ENCODE results near the gene SEMA3B.
"Not testable (repeated sequence)": the region's sequence is repeated elsewhere in the genome, so short reads cannot be mapped to it uniquely, and the experiment has no call there.

The SEMA3B gene

DNA sequence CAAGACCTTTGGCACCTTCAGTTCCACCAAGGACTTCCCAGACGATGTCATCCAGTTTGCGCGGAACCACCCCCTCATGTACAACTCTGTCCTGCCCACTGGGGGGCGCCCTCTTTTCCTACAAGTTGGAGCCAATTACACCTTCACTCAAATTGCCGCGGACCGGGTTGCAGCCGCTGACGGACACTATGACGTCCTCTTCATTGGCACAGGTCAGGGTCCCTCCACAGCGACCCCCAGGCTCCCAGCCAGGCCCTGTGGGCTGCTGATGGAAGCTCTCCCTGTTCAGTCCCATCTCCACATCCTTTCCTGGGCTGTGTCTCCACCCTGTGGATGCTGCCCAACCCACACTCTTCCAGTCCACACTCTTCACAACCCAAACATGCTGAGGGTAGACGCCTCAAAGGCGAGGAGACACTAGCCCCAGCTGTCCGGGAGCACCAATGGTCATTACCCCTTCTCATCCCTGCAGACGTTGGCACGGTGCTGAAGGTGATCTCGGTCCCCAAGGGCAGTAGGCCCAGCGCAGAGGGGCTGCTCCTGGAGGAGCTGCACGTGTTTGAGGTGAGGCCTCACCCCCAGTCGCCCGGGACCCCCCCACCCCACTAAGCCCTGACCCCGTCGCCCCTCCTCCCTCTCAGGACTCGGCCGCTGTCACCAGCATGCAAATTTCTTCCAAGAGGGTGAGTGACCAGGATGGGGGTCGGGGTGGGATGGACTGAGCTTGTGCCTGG is 5.6 kb downstream of the SEMA3B start:
- Mint-ChIP-seq H3K4me3 (peak overlapping the region; percentile 63 to 67), H3K27ac (peak overlapping the region in 1 of 2 donors; percentile 15)

DNA sequence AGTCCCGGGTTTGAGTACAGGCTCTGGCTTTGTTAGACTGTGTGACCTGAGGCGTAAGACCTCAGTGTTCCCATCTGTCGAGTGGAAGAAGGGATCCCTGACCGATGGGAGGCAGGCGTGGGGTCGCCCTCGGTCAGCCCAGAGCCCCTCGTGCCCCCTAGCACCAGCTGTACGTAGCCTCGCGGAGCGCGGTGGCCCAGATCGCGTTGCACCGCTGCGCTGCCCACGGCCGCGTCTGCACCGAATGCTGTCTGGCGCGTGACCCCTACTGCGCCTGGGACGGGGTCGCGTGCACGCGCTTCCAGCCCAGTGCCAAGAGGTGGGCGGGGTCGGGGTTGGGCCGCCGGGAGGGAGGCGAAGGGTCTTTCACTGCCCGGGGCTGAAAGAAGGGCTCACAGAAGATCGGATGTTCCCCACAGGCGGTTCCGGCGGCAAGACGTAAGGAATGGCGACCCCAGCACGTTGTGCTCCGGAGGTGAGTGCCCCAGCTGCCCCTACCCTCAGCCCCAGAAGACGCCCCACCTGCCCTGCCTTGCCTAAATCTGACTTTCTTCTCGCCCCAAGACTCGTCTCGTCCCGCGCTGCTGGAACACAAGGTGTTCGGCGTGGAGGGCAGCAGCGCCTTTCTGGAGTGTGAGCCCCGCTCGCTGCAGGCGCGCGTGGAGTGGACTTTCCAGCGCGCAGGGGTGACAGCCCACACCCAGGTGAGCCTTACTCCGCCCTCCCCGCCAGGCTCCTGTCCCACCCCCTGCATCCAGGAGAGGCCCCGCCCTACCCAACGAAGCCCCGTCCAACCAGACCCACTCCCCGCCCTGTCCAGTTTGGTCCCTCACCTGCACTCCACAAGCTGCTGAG is 6.4 kb downstream of the SEMA3B start:
- Mint-ChIP-seq H3K27me3 (peaks cover 35 to 51% of the 10 kb centered on the region in 2 donors), H3K9me3 (no peaks in the 10 kb centered on the region), H3K4me1 (ENCODE audit: low read depth in 2 of 2) (peaks cover 22% of the 10 kb centered on the region in 2 donors), H3K36me3 (ENCODE audit: insufficient read depth) (peaks cover 21% of the 10 kb centered on the region), H3K27ac (peak overlapping the region; percentile 23 to 49), H3K4me3 (peak overlapping the region; percentile 56 to 63)
- no peak for ATAC-seq (replicated peaks)
- no peak for DNase-seq

More for the DNA sequence above, 5.6 kb downstream of the SEMA3B start:
- peaks cover 35 to 51% of the 10 kb centered on the region in 2 donors for H3K27me3 Mint-ChIP-seq
- H3K4me1 Mint-ChIP-seq (ENCODE audit: low read depth in 2 of 2), result peaks cover 22% of the 10 kb centered on the region in 2 donors
- ATAC-seq (replicated peaks) (peak; percentile 46), DNase-seq (peak; percentile 70 to 73 (median 71))
- peaks cover 23% of the 10 kb centered on the region for H3K36me3 Mint-ChIP-seq (ENCODE audit: insufficient read depth)
- no peaks in the 10 kb centered on the region for H3K9me3 Mint-ChIP-seq

GRCh38 chr3:50275996-50276761 is 7.2 kb downstream of the SEMA3B start:
- ATAC-seq (replicated peaks), result peak; percentile 30
- Mint-ChIP-seq H3K4me3 (peak overlapping the region; percentile 56 to 63), H3K9me3 (no peaks in the 10 kb centered on the region), H3K27me3 (peaks cover 35 to 51% of the 10 kb centered on the region in 2 donors), H3K4me1 (ENCODE audit: low read depth in 2 of 2) (peaks cover 22% of the 10 kb centered on the region in 2 donors), H3K36me3 (ENCODE audit: insufficient read depth) (peaks cover 19% of the 10 kb centered on the region), H3K27ac (peak overlapping the region; percentile 23 to 49)
- no peak for DNase-seq

- H3K27me3 Mint-ChIP-seq, result peaks cover 35 to 51% of the 10 kb centered on the region in 2 donors
- H3K9me3 Mint-ChIP-seq, result no peaks in the 10 kb centered on the region
- ATAC-seq (replicated peaks) (no peak), DNase-seq (no peak)
- H3K4me3 Mint-ChIP-seq, result no peak overlapping the region
- H3K36me3 Mint-ChIP-seq (ENCODE audit: insufficient read depth), result peaks cover 19% of the 10 kb centered on the region
- no peak overlapping the region for H3K27ac Mint-ChIP-seq
- peaks cover 22% of the 10 kb centered on the region in 2 donors for H3K4me1 Mint-ChIP-seq (ENCODE audit: low read depth in 2 of 2)
Measured at GRCh38 chr3:50276762-50277101, 7.8 kb downstream of the SEMA3B start.

- no peak for DNase-seq
Measured at GRCh38 chr3:50278123-50278879, 9.4 kb downstream of the SEMA3B start.

DNA sequence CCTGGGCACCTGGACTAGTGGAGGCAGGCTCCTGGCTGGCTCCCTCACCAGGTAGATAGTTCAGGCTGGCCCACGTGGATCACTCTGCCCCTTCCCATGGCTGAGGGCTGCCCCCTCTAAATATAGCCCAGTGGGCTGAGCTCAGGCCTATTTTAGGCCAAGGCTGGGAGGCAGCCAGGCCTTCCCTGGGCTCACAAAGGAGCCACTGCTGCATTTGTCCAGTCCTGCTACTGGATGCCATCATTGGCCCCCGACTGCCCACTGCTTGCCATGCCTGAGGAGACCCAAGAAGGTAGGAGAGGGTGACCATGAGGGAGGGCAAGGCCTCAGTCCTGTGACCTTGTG is 9.9 kb downstream of the SEMA3B start, which contains the start of gene LSMEM2:
LSMEM2 (plus strand) TSS at position 208 of the 345 bp plus-strand sequence; CDS start at position 235, 27 bp downstream.
- DNase-seq (no peak), ATAC-seq (replicated peaks) (no peak)
- Mint-ChIP-seq H3K27ac (no peak within 1 kb of the TSS), H3K9me3 (no peaks in the 10 kb centered on the region), H3K4me3 (no peak within 1 kb of the TSS), H3K27me3 (peaks cover 28 to 39% of the 10 kb centered on the region in 2 donors), H3K4me1 (ENCODE audit: low read depth in 2 of 2) (peaks cover 16 to 17% of the 10 kb centered on the region in 2 donors), H3K36me3 (ENCODE audit: insufficient read depth) (peaks cover 14% of the 10 kb centered on the region)

More at GRCh38 chr3:50278123-50278879, 9.4 kb downstream of the SEMA3B start:
- H3K27ac Mint-ChIP-seq, result no peak overlapping the region
- peaks cover 12% of the 10 kb centered on the region for H3K36me3 Mint-ChIP-seq (ENCODE audit: insufficient read depth)
- H3K9me3 Mint-ChIP-seq, result no peaks in the 10 kb centered on the region
- peaks cover 29 to 44% of the 10 kb centered on the region in 2 donors for H3K27me3 Mint-ChIP-seq
- ATAC-seq (replicated peaks), result no peak
- H3K4me3 Mint-ChIP-seq, result no peak overlapping the region
- peaks cover 16 to 17% of the 10 kb centered on the region in 2 donors for H3K4me1 Mint-ChIP-seq (ENCODE audit: low read depth in 2 of 2)

- H3K9me3 Mint-ChIP-seq, result no peaks in the 10 kb centered on the region
- H3K36me3 Mint-ChIP-seq (ENCODE audit: insufficient read depth), result peaks cover 10% of the 10 kb centered on the region
- no peak for ATAC-seq (replicated peaks)
- peaks cover 12% of the 10 kb centered on the region in 2 donors for H3K4me1 Mint-ChIP-seq (ENCODE audit: low read depth in 2 of 2)
- H3K4me3 Mint-ChIP-seq, result no peak overlapping the region
- no peak overlapping the region for H3K27ac Mint-ChIP-seq
- H3K27me3 Mint-ChIP-seq, result peaks cover 23 to 33% of the 10 kb centered on the region in 2 donors
- no peak for DNase-seq
Measured at GRCh38 chr3:50279255-50280016, 10.5 kb downstream of the SEMA3B start.

- peaks cover 23% of the 10 kb centered on the region for H3K36me3 Mint-ChIP-seq (ENCODE audit: insufficient read depth)
- not testable (repeated sequence) for H3K27me3 Mint-ChIP-seq; H3K4me3 Mint-ChIP-seq; DNase-seq; H3K4me1 Mint-ChIP-seq (ENCODE audit: low read depth in 2 of 2); H3K9me3 Mint-ChIP-seq; H3K27ac Mint-ChIP-seq; ATAC-seq (replicated peaks)
Measured at GRCh38 chr3:50284121-50284520, 15.2 kb downstream of the SEMA3B start.

DNA sequence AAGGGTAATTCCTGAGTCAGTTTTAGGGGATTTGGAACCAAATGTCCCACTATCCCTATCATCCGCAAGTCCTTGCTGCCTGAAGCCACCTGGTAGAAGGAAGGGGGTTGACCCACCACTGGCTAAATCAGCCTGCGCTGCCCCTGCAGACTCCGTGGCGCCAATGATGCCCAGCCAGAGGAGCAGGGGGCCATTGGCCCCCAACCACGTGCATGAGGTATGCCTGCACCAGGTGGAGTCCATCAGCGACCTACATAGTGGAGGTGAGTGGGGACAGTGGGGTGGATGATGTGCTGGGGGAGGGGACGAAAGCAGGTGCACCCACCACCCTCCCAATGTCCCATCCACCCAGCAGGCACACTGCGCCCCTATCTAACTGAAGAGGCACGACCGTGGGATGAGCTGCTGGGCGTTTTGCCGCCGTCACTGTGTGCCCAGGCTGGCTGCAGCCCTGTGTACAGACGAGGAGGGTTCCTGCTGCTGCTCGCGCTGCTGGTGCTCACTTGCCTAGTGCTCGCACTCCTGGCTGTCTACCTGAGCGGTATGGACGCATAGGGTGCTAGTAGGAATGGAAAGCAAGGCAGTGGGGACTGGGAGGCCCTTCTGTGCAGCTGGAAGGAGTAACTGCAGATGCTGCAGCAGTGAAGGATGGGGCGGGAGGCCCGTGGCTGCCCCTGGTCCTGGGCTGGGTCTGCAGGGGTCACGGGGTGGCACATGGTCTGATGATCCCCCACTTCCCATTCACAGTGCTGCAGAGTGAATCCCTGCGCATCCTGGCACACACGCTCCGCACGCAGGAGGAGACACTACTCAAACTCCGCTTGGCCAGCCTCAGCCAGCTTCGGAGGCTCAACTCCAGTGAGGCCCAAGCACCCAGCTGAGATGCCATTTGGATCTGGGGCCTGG is 17.6 kb downstream of the SEMA3B start:
- Mint-ChIP-seq H3K4me3 (no peak overlapping the region), H3K4me1 (ENCODE audit: low read depth in 2 of 2) (peaks cover 6 to 8% of the 10 kb centered on the region in 2 donors), H3K9me3 (no peaks in the 10 kb centered on the region), H3K36me3 (ENCODE audit: insufficient read depth) (peaks cover 26% of the 10 kb centered on the region), H3K27me3 (no peaks in the 10 kb centered on the region), H3K27ac (no peak overlapping the region)
- ATAC-seq (replicated peaks) (no peak), DNase-seq (no peak)

GRCh38 chr3:50287262-50287661 is 18.3 kb downstream of the SEMA3B start:
- ATAC-seq (replicated peaks), result no peak
- Mint-ChIP-seq H3K27me3 (no peaks in the 10 kb centered on the region), H3K9me3 (no peaks in the 10 kb centered on the region), H3K4me1 (ENCODE audit: low read depth in 2 of 2) (peaks cover 7 to 10% of the 10 kb centered on the region in 2 donors), H3K36me3 (ENCODE audit: insufficient read depth) (peaks cover 26% of the 10 kb centered on the region), H3K4me3 (no peak overlapping the region), H3K27ac (no peak overlapping the region)
- no peak for DNase-seq

- no peak for DNase-seq
- Mint-ChIP-seq H3K27me3 (no peaks in the 10 kb centered on the region), H3K9me3 (no peaks in the 10 kb centered on the region), H3K36me3 (ENCODE audit: insufficient read depth) (peaks cover 31% of the 10 kb centered on the region), H3K27ac (no peak overlapping the region), H3K4me3 (no peak overlapping the region), H3K4me1 (ENCODE audit: low read depth in 2 of 2) (peaks cover 17 to 18% of the 10 kb centered on the region in 2 donors)
- no peak for ATAC-seq (replicated peaks)
Measured at GRCh38 chr3:50288387-50289007, 19.6 kb downstream of the SEMA3B start.
